ENCODE data around the gene NDUFB8. TPM values are rescaled to one million over a fixed set of nuclear protein-coding genes. Genes with fewer than 3 reads are reported as not detected.

The NDUFB8 gene
- total and polyA plus RNA-seq, 4 donors: 122 to 369 (median 217) TPM

GRCh38 chr10:100560248-100560647 is 30.6 kb upstream of the NDUFB8 start:
- Histone ChIP-seq H3K27ac (ENCODE audit: low read depth in 1 of 2, low read length in 1 of 2) (no peak overlapping the region), H3K9me3 (ENCODE audit: control insufficient read depth in 4 of 4, insufficient read depth in 3 of 4, low read length in 3 of 4) (peaks cover 0 to 8% (median 0%) of the 10 kb centered on the region in 4 donors), H3K27me3 (ENCODE audit: control insufficient read depth in 3 of 3, insufficient read depth in 3 of 3, low read length in 2 of 3) (peaks cover 5 to 33% (median 12%) of the 10 kb centered on the region in 3 donors), H3K4me1 (ENCODE audit: control insufficient read depth in 5 of 5, insufficient read depth in 5 of 5, low read length in 5 of 5) (peaks cover 0 to 7% (median 0%) of the 10 kb centered on the region in 5 donors), H3K36me3 (ENCODE audit: control insufficient read depth in 4 of 4, insufficient read depth in 4 of 4, low read length in 4 of 4) (peaks cover 0 to 7% (median 3%) of the 10 kb centered on the region in 4 donors), H3K4me3 (no peak overlapping the region), H3K9ac (ENCODE audit: insufficient read depth in 1 of 2, low read length in 2 of 2) (no peak overlapping the region)
- DNase-seq (no peak), ATAC-seq (ENCODE audit: insufficient read depth, low FRiP score) (no peak)
- no peak for TF ChIP-seq CTCF (IDR thresholded peaks at IDR 0.05; ENCODE audit: control extremely low read depth, extremely low read depth)
- 94 to 95% methylated on average over 1 of the region's 1 CpG for WGBS, 2 donors

GRCh38 chr10:100554902-100555301 is 25.2 kb upstream of the NDUFB8 start:
- WGBS, 2 donors: 88 to 90% methylated on average over 2 of the region's 2 CpGs
- Histone ChIP-seq H3K9ac (ENCODE audit: insufficient read depth in 1 of 2, low read length in 2 of 2) (no peak overlapping the region), H3K4me3 (no peak overlapping the region), H3K27me3 (ENCODE audit: control insufficient read depth in 3 of 3, insufficient read depth in 3 of 3, low read length in 2 of 3) (no peaks in the 10 kb centered on the region), H3K27ac (ENCODE audit: low read depth in 1 of 2, low read length in 1 of 2) (no peak overlapping the region), H3K4me1 (ENCODE audit: control insufficient read depth in 5 of 5, insufficient read depth in 5 of 5, low read length in 5 of 5) (peaks cover 0 to 1% (median 0%) of the 10 kb centered on the region in 5 donors), H3K36me3 (ENCODE audit: control insufficient read depth in 4 of 4, insufficient read depth in 4 of 4, low read length in 4 of 4) (peaks cover 2 to 16% (median 6%) of the 10 kb centered on the region in 4 donors), H3K9me3 (ENCODE audit: control insufficient read depth in 4 of 4, insufficient read depth in 3 of 4, low read length in 3 of 4) (no peaks in the 10 kb centered on the region)
- ATAC-seq (ENCODE audit: insufficient read depth, low FRiP score) (no peak), DNase-seq (no peak)
- no peak for TF ChIP-seq CTCF (IDR thresholded peaks at IDR 0.05; ENCODE audit: control extremely low read depth, extremely low read depth)

- TF ChIP-seq CTCF (IDR thresholded peaks at IDR 0.05; ENCODE audit: control extremely low read depth, extremely low read depth): no peak
- H3K4me3 ChIP-seq: no peak overlapping the region
- H3K9ac ChIP-seq (ENCODE audit: insufficient read depth in 1 of 2, low read length in 2 of 2): no peak overlapping the region
- H3K27me3 ChIP-seq (ENCODE audit: control insufficient read depth in 3 of 3, insufficient read depth in 3 of 3, low read length in 2 of 3): no peaks in the 10 kb centered on the region
- WGBS, 2 donors: 88 to 95% methylated on average over 3 of the region's 3 CpGs
- H3K4me1 ChIP-seq (ENCODE audit: control insufficient read depth in 5 of 5, insufficient read depth in 5 of 5, low read length in 5 of 5): peaks cover 0 to 1% (median 0%) of the 10 kb centered on the region in 5 donors
- DNase-seq: no peak
- no peak overlapping the region for H3K27ac ChIP-seq (ENCODE audit: low read depth in 1 of 2, low read length in 1 of 2)
- no peak for ATAC-seq (ENCODE audit: insufficient read depth, low FRiP score)
- H3K9me3 ChIP-seq (ENCODE audit: control insufficient read depth in 4 of 4, insufficient read depth in 3 of 4, low read length in 3 of 4): no peaks in the 10 kb centered on the region
- H3K36me3 ChIP-seq (ENCODE audit: control insufficient read depth in 4 of 4, insufficient read depth in 4 of 4, low read length in 4 of 4): peaks cover 2 to 24% (median 10%) of the 10 kb centered on the region in 4 donors
Observed at GRCh38 chr10:100553929-100554328, 24.3 kb upstream of the NDUFB8 start.

- 75 to 81% methylated on average over 5 of the region's 5 CpGs for WGBS, 2 donors
- ATAC-seq (ENCODE audit: insufficient read depth, low FRiP score) (no peak), DNase-seq (no peak)
- H3K27me3 ChIP-seq (ENCODE audit: control insufficient read depth in 3 of 3, insufficient read depth in 3 of 3, low read length in 2 of 3): no peaks in the 10 kb centered on the region
- no peaks in the 10 kb centered on the region for H3K9me3 ChIP-seq (ENCODE audit: control insufficient read depth in 4 of 4, insufficient read depth in 3 of 4, low read length in 3 of 4)
- no peak overlapping the region for H3K9ac ChIP-seq (ENCODE audit: insufficient read depth in 1 of 2, low read length in 2 of 2)
- peaks cover 0 to 1% (median 0%) of the 10 kb centered on the region in 5 donors for H3K4me1 ChIP-seq (ENCODE audit: control insufficient read depth in 5 of 5, insufficient read depth in 5 of 5, low read length in 5 of 5)
- H3K4me3 ChIP-seq: no peak overlapping the region
- no peak for TF ChIP-seq CTCF (IDR thresholded peaks at IDR 0.05; ENCODE audit: control extremely low read depth, extremely low read depth)
- peaks cover 18 to 44% (median 28%) of the 10 kb centered on the region in 4 donors for H3K36me3 ChIP-seq (ENCODE audit: control insufficient read depth in 4 of 4, insufficient read depth in 4 of 4, low read length in 4 of 4)
- H3K27ac ChIP-seq (ENCODE audit: low read depth in 1 of 2, low read length in 1 of 2): no peak overlapping the region
Observed at GRCh38 chr10:100551738-100552137, 22.1 kb upstream of the NDUFB8 start.

Data from lung (tissue), 12 donors.